ENCODE measurements around the gene GTF2F2.

GTF2F2 gene

GRCh38 chr13:45222516-45222915, 102.2 kb downstream of the GTF2F2 start:
- no peak overlapping the region for H3K4me3 ChIP-seq (ENCODE audit: low read depth, low read length)
- no peak for TF ChIP-seq CTCF (IDR thresholded peaks at IDR 0.05; ENCODE audit: insufficient read depth, low read depth, low read length, missing control alignments)
- no peak for DNase-seq (ENCODE audit: low read depth)

GRCh38 chr13:45222919-45223318, 102.6 kb downstream of the GTF2F2 start:
- no peak overlapping the region for H3K4me3 ChIP-seq (ENCODE audit: low read depth, low read length)
- DNase-seq (ENCODE audit: low read depth), result no peak
- TF ChIP-seq CTCF (IDR thresholded peaks at IDR 0.05; ENCODE audit: insufficient read depth, low read depth, low read length, missing control alignments), result no peak

GRCh38 chr13:45224176-45224575, 103.9 kb downstream of the GTF2F2 start:
- no peak overlapping the region for H3K4me3 ChIP-seq (ENCODE audit: low read depth, low read length)
- no peak for DNase-seq (ENCODE audit: low read depth)
- no peak for TF ChIP-seq CTCF (IDR thresholded peaks at IDR 0.05; ENCODE audit: insufficient read depth, low read depth, low read length, missing control alignments)

- no peak for TF ChIP-seq CTCF (IDR thresholded peaks at IDR 0.05; ENCODE audit: insufficient read depth, low read depth, low read length, missing control alignments)
- no peak for DNase-seq (ENCODE audit: low read depth)
- H3K4me3 ChIP-seq (ENCODE audit: low read depth, low read length), result no peak overlapping the region
Observed at GRCh38 chr13:45225370-45225769, 105.1 kb downstream of the GTF2F2 start.

GRCh38 chr13:45226024-45226423, 105.7 kb downstream of the GTF2F2 start:
- no peak for TF ChIP-seq CTCF (IDR thresholded peaks at IDR 0.05; ENCODE audit: insufficient read depth, low read depth, low read length, missing control alignments)
- no peak for DNase-seq (ENCODE audit: low read depth)
- no peak overlapping the region for H3K4me3 ChIP-seq (ENCODE audit: low read depth, low read length)

GRCh38 chr13:45228002-45228401, 107.7 kb downstream of the GTF2F2 start:
- no peak for DNase-seq (ENCODE audit: low read depth)
- no peak for TF ChIP-seq CTCF (IDR thresholded peaks at IDR 0.05; ENCODE audit: insufficient read depth, low read depth, low read length, missing control alignments)
- H3K4me3 ChIP-seq (ENCODE audit: low read depth, low read length), result no peak overlapping the region

GRCh38 chr13:45229172-45229571, 108.9 kb downstream of the GTF2F2 start:
- H3K4me3 ChIP-seq (ENCODE audit: low read depth, low read length), result no peak overlapping the region
- DNase-seq (ENCODE audit: low read depth), result no peak
- TF ChIP-seq CTCF (IDR thresholded peaks at IDR 0.05; ENCODE audit: insufficient read depth, low read depth, low read length, missing control alignments), result no peak
